IPS-18a (cell line): Measurements from ENCODE around the gene PRDM16.

Experiments used
- H3K27ac ChIP-seq: one replicate; pipeline ENCODE4 v1.5.1; 2013; ENCODE audit warnings: low read length
- H3K27me3 ChIP-seq: one replicate; pipeline ENCODE4 v1.6.1; 2013; ENCODE audit warnings: mild to moderate bottlenecking, low read length; ENCODE audit not compliant: control insufficient read depth, insufficient read depth
- H3K36me3 ChIP-seq: one replicate; pipeline ENCODE4 v1.6.1; 2013; ENCODE audit warnings: low read depth, low read length; ENCODE audit not compliant: control insufficient read depth
- H3K4me1 ChIP-seq: one replicate; pipeline ENCODE4 v1.6.1; 2013; ENCODE audit warnings: low read depth, low read length; ENCODE audit not compliant: control insufficient read depth
- H3K4me3 ChIP-seq: one replicate; pipeline ENCODE4 v1.5.1; 2013; ENCODE audit warnings: low read length
- H3K9ac ChIP-seq: one replicate; pipeline ENCODE4 v1.6.1; 2013; ENCODE audit warnings: mild to moderate bottlenecking, low read length, moderate library complexity
- H3K9me3 ChIP-seq: one replicate; pipeline ENCODE4 v1.6.1; 2013; ENCODE audit warnings: low read depth, low read length; ENCODE audit not compliant: control insufficient read depth

PRDM16 gene

GRCh38 chr1:3382326-3383057, 313.5 kb downstream of the PRDM16 start:
- H3K4me1 ChIP-seq, result no peaks in the 10 kb centered on the region
- H3K27ac ChIP-seq, result no peak overlapping the region
- H3K9ac ChIP-seq, result no peak overlapping the region
- no peaks in the 10 kb centered on the region for H3K9me3 ChIP-seq
- no peaks in the 10 kb centered on the region for H3K36me3 ChIP-seq
- no peak overlapping the region for H3K4me3 ChIP-seq
- H3K27me3 ChIP-seq, result peaks cover 5% of the 10 kb centered on the region

GRCh38 chr1:3383679-3384078, 314.7 kb downstream of the PRDM16 start:
- Histone ChIP-seq H3K4me3 (no peak overlapping the region), H3K4me1 (no peaks in the 10 kb centered on the region), H3K27ac (no peak overlapping the region), H3K36me3 (no peaks in the 10 kb centered on the region), H3K27me3 (peaks cover 14% of the 10 kb centered on the region), H3K9me3 (no peaks in the 10 kb centered on the region), H3K9ac (no peak overlapping the region)

- H3K36me3 ChIP-seq, result no peaks in the 10 kb centered on the region
- H3K9me3 ChIP-seq, result no peaks in the 10 kb centered on the region
- peaks cover 14% of the 10 kb centered on the region for H3K27me3 ChIP-seq
- no peaks in the 10 kb centered on the region for H3K4me1 ChIP-seq
- H3K9ac ChIP-seq, result no peak overlapping the region
- no peak overlapping the region for H3K4me3 ChIP-seq
- no peak overlapping the region for H3K27ac ChIP-seq
Observed at GRCh38 chr1:3384407-3384806, 315.4 kb downstream of the PRDM16 start.

GRCh38 chr1:3386205-3387002, 317.4 kb downstream of the PRDM16 start:
- Histone ChIP-seq H3K9ac (no peak overlapping the region), H3K27me3 (peaks cover 28% of the 10 kb centered on the region), H3K4me3 (no peak overlapping the region), H3K4me1 (peaks cover 4% of the 10 kb centered on the region), H3K9me3 (no peaks in the 10 kb centered on the region), H3K27ac (no peak overlapping the region), H3K36me3 (no peaks in the 10 kb centered on the region)

GRCh38 chr1:3387401-3387800, 318.4 kb downstream of the PRDM16 start:
- Histone ChIP-seq H3K4me3 (no peak overlapping the region), H3K9ac (no peak overlapping the region), H3K9me3 (no peaks in the 10 kb centered on the region), H3K4me1 (peaks cover 13% of the 10 kb centered on the region), H3K36me3 (no peaks in the 10 kb centered on the region), H3K27me3 (peaks cover 38% of the 10 kb centered on the region), H3K27ac (no peak overlapping the region)

GRCh38 chr1:3389093-3389833, 320.3 kb downstream of the PRDM16 start:
- peaks cover 56% of the 10 kb centered on the region for H3K27me3 ChIP-seq
- H3K9ac ChIP-seq, result no peak overlapping the region
- H3K27ac ChIP-seq, result no peak overlapping the region
- no peak overlapping the region for H3K4me3 ChIP-seq
- H3K9me3 ChIP-seq, result no peaks in the 10 kb centered on the region
- H3K36me3 ChIP-seq, result no peaks in the 10 kb centered on the region
- peaks cover 20% of the 10 kb centered on the region for H3K4me1 ChIP-seq

GRCh38 chr1:3390291-3390690, 321.3 kb downstream of the PRDM16 start:
- Histone ChIP-seq H3K9ac (no peak overlapping the region), H3K27me3 (peaks cover 66% of the 10 kb centered on the region), H3K4me1 (peaks cover 20% of the 10 kb centered on the region), H3K27ac (no peak overlapping the region), H3K9me3 (no peaks in the 10 kb centered on the region), H3K4me3 (no peak overlapping the region), H3K36me3 (no peaks in the 10 kb centered on the region)

GRCh38 chr1:3391711-3392110, 322.7 kb downstream of the PRDM16 start:
- Histone ChIP-seq H3K36me3 (no peaks in the 10 kb centered on the region), H3K9ac (no peak overlapping the region), H3K27ac (no peak overlapping the region), H3K27me3 (peaks cover 76% of the 10 kb centered on the region), H3K4me1 (peaks cover 27% of the 10 kb centered on the region), H3K9me3 (no peaks in the 10 kb centered on the region), H3K4me3 (peak overlapping the region; percentile 1)

GRCh38 chr1:3393024-3393986, 324.3 kb downstream of the PRDM16 start:
- peaks cover 82% of the 10 kb centered on the region for H3K27me3 ChIP-seq
- no peak overlapping the region for H3K27ac ChIP-seq
- H3K4me1 ChIP-seq, result peaks cover 27% of the 10 kb centered on the region
- no peaks in the 10 kb centered on the region for H3K9me3 ChIP-seq
- H3K4me3 ChIP-seq, result peak overlapping the region; percentile 57
- peak overlapping the region; percentile 5 for H3K9ac ChIP-seq
- no peaks in the 10 kb centered on the region for H3K36me3 ChIP-seq

GRCh38 chr1:3393987-3394920, 325.3 kb downstream of the PRDM16 start:
- Histone ChIP-seq H3K27ac (no peak overlapping the region), H3K9ac (peak overlapping the region; percentile 5), H3K4me3 (peak overlapping the region; percentile 57), H3K27me3 (peaks cover 79% of the 10 kb centered on the region), H3K4me1 (peaks cover 27% of the 10 kb centered on the region), H3K9me3 (no peaks in the 10 kb centered on the region), H3K36me3 (no peaks in the 10 kb centered on the region)
